ENCODE measurements around the gene CYP2A6.
"Not testable (repeated sequence)": the region's sequence is repeated elsewhere in the genome, so short reads cannot be mapped to it uniquely, and the experiment has no call there.

CYP2A6 gene

DNA sequence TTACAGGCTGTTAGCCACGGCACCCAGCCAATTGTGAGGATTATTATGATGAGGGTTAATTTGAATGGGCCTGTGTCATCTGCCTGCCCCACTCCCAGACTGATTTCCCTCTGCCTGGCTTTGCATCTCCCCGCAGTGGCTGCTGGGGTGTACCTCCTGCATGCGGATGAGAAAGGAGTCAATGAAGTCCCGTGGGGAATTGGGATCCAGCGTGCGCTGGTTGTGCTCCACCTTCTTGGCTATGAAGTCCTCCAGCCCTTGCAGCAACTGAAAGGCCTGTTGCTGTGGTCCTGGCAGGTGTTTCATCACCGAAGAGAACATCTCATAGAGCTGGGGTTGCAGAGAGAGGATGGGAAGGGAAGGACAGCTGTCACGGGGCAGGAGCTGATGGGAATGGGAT is 3.5 kb downstream of the CYP2A6 start:
- H3K4me3 ChIP-seq (ENCODE audit: low read depth in 1 of 2, low read length in 2 of 2); H3K36me3 ChIP-seq (ENCODE audit: control insufficient read depth in 1 of 2, insufficient read depth in 2 of 2, low read length in 2 of 2); H3K27ac ChIP-seq (ENCODE audit: low read depth, low read length); H3K9me3 ChIP-seq (ENCODE audit: control insufficient read depth in 1 of 2, low read length in 2 of 2); H3K4me1 ChIP-seq (ENCODE audit: control insufficient read depth in 1 of 2, insufficient read depth in 2 of 2, low read length in 2 of 2); H3K27me3 ChIP-seq (ENCODE audit: control insufficient read depth in 1 of 2, insufficient read depth in 2 of 2, low read length in 2 of 2); H3K9ac ChIP-seq (ENCODE audit: low read depth in 1 of 2, low read length in 2 of 2): not testable (repeated sequence)

DNA sequence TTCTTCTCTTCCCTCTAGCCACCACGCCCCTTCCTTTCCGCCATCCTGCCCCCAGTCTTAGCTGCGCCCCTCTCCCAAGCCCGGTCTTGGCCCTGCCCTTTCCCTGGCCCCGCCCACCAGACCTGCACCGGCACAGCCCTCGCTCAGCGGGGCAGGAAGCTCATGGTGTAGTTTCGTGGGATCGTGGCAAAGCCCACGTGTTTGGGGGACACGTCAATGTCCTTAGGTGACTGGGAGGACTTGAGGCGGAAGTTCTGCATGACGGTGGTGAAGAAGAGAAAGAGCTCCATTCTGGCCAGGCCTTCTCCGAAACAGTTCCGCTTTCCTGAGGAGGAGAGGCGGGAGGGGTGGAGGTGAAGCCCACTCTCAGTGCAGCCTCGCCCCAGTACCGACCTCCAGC is 6.6 kb downstream of the CYP2A6 start:
- H3K4me3 ChIP-seq (ENCODE audit: low read depth in 1 of 2, low read length in 2 of 2) = peak overlapping the region in 1 of 2 donors; percentile 59

DNA sequence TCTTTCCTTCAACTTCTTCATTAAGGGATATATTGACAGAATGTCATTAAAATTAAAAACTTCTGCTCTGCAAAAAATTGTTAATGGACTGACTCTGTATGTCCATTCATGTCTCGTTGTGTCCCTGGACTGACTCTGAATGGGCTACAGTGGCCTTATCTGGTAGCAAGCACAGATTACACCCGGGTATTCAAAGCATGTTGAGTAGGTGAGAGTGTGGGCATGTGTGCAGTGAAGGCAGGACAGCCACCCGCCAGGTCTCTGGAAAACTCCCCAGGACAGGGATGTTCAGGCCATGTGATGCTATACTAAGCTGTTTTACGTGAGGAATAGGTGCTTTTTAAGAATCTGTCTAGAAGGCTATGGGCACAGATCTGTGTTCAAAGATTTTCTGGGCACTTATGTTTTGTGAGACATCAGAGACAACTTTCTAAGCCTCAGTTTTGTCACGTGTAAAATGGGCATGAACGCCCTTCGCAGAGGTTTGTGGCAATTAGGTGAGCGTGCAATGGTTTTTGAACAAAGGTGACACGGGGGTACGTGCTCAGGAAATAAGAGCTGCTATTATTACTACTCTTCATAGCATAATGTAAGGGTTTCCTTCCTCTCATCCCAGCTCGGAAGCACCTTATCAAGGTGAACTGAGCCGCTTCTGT is 7.1 kb downstream of the CYP2A6 start:
- H3K9ac ChIP-seq (ENCODE audit: low read depth in 1 of 2, low read length in 2 of 2); H3K9me3 ChIP-seq (ENCODE audit: control insufficient read depth in 1 of 2, low read length in 2 of 2); H3K4me1 ChIP-seq (ENCODE audit: control insufficient read depth in 1 of 2, insufficient read depth in 2 of 2, low read length in 2 of 2); H3K36me3 ChIP-seq (ENCODE audit: control insufficient read depth in 1 of 2, insufficient read depth in 2 of 2, low read length in 2 of 2); H3K27ac ChIP-seq (ENCODE audit: low read depth, low read length); H3K27me3 ChIP-seq (ENCODE audit: control insufficient read depth in 1 of 2, insufficient read depth in 2 of 2, low read length in 2 of 2): not testable (repeated sequence)
- H3K4me3 ChIP-seq (ENCODE audit: low read depth in 1 of 2, low read length in 2 of 2) = peak overlapping the region in 1 of 2 donors; percentile 59

More for the DNA sequence above, 6.6 kb downstream of the CYP2A6 start:
- not testable (repeated sequence) for H3K9me3 ChIP-seq (ENCODE audit: control insufficient read depth in 1 of 2, low read length in 2 of 2); H3K4me1 ChIP-seq (ENCODE audit: control insufficient read depth in 1 of 2, insufficient read depth in 2 of 2, low read length in 2 of 2); H3K27ac ChIP-seq (ENCODE audit: low read depth, low read length); H3K9ac ChIP-seq (ENCODE audit: low read depth in 1 of 2, low read length in 2 of 2); H3K27me3 ChIP-seq (ENCODE audit: control insufficient read depth in 1 of 2, insufficient read depth in 2 of 2, low read length in 2 of 2); H3K36me3 ChIP-seq (ENCODE audit: control insufficient read depth in 1 of 2, insufficient read depth in 2 of 2, low read length in 2 of 2)

DNA sequence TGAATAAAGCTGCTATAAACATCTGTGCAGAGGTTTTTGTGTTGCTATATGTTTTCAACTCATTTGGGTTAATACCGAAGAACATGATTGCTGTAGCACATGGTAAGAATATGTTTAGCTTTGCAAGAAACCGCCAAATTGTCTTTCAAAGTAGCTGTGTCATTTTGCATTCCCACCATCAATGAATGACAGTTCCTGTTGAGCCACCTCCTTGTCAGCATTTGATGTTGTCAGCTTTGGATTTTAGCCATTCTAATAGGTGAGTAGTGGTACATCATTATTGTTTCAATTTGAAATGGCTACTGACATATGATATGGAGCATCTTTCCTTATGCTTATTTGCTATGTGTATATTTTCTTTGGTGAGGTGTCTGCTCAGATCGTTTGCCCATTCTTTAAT is 8.2 kb downstream of the CYP2A6 start:
- not testable (repeated sequence) for H3K27me3 ChIP-seq (ENCODE audit: control insufficient read depth in 1 of 2, insufficient read depth in 2 of 2, low read length in 2 of 2); H3K4me1 ChIP-seq (ENCODE audit: control insufficient read depth in 1 of 2, insufficient read depth in 2 of 2, low read length in 2 of 2); H3K9ac ChIP-seq (ENCODE audit: low read depth in 1 of 2, low read length in 2 of 2); H3K4me3 ChIP-seq (ENCODE audit: low read depth in 1 of 2, low read length in 2 of 2); H3K36me3 ChIP-seq (ENCODE audit: control insufficient read depth in 1 of 2, insufficient read depth in 2 of 2, low read length in 2 of 2); H3K9me3 ChIP-seq (ENCODE audit: control insufficient read depth in 1 of 2, low read length in 2 of 2); H3K27ac ChIP-seq (ENCODE audit: low read depth, low read length)

DNA sequence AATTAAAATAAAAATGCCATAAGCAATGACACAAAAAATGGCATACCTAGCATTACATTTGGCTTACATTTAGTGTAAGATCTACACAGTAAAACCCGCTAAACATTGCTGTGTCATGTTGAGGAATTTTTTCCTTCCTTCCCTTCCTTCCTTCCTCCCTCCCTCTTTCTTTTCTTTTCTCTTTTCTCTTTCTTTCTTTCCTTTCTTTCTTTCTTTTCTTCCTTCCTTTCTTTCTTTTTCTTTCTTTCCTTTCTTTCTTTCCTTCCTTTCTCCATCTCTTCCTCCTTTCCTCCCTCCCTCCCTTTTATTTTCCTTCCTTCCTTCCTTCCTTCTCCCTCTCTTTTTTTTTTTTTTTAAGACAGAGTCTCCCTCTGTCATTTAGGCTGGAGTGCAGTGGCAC is 11.8 kb downstream of the CYP2A6 start:
- not testable (repeated sequence) for H3K9ac ChIP-seq (ENCODE audit: low read depth in 1 of 2, low read length in 2 of 2); H3K4me3 ChIP-seq (ENCODE audit: low read depth in 1 of 2, low read length in 2 of 2); H3K36me3 ChIP-seq (ENCODE audit: control insufficient read depth in 1 of 2, insufficient read depth in 2 of 2, low read length in 2 of 2); H3K27me3 ChIP-seq (ENCODE audit: control insufficient read depth in 1 of 2, insufficient read depth in 2 of 2, low read length in 2 of 2); H3K27ac ChIP-seq (ENCODE audit: low read depth, low read length); H3K4me1 ChIP-seq (ENCODE audit: control insufficient read depth in 1 of 2, insufficient read depth in 2 of 2, low read length in 2 of 2); H3K9me3 ChIP-seq (ENCODE audit: control insufficient read depth in 1 of 2, low read length in 2 of 2)

DNA sequence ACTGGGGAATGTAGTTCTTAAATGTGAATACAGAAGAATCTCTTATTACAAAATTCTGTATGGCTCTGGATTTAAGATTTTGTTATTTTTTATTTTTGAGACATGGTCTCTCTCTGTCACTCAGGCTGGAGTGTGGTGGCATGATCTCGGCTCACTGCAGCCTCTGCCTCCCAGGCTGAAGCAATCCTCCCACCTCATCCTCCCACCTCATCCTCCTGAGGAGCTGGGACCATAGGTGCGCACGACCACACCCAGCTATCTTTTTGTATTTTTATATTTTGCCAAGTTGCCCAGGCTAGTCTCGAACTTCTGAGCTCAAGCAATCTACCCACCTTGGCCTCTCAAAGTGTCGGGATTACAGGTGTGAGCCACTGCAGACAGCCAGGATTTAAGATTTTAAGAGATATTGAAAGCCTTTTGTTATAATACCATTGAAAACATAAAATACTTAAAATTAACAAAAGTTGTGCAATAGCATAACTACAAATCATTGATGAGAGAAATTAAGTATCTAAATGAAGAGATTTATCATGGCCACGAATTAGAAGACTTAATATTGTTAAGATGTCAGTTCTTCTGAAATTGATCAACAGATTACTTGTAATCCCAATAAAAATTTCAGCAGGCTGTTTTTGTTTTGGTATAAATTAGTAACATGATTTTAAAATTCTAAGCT is 13.4 kb downstream of the CYP2A6 start:
- Histone ChIP-seq H3K4me3 (ENCODE audit: low read depth in 1 of 2, low read length in 2 of 2) (no peak overlapping the region), H3K36me3 (ENCODE audit: control insufficient read depth in 1 of 2, insufficient read depth in 2 of 2, low read length in 2 of 2) (no peaks in the 10 kb centered on the region), H3K4me1 (ENCODE audit: control insufficient read depth in 1 of 2, insufficient read depth in 2 of 2, low read length in 2 of 2) (no peaks in the 10 kb centered on the region), H3K27ac (ENCODE audit: low read depth, low read length) (no peak overlapping the region), H3K9me3 (ENCODE audit: control insufficient read depth in 1 of 2, low read length in 2 of 2) (no peaks in the 10 kb centered on the region), H3K9ac (ENCODE audit: low read depth in 1 of 2, low read length in 2 of 2) (no peak overlapping the region), H3K27me3 (ENCODE audit: control insufficient read depth in 1 of 2, insufficient read depth in 2 of 2, low read length in 2 of 2) (no peaks in the 10 kb centered on the region)

DNA sequence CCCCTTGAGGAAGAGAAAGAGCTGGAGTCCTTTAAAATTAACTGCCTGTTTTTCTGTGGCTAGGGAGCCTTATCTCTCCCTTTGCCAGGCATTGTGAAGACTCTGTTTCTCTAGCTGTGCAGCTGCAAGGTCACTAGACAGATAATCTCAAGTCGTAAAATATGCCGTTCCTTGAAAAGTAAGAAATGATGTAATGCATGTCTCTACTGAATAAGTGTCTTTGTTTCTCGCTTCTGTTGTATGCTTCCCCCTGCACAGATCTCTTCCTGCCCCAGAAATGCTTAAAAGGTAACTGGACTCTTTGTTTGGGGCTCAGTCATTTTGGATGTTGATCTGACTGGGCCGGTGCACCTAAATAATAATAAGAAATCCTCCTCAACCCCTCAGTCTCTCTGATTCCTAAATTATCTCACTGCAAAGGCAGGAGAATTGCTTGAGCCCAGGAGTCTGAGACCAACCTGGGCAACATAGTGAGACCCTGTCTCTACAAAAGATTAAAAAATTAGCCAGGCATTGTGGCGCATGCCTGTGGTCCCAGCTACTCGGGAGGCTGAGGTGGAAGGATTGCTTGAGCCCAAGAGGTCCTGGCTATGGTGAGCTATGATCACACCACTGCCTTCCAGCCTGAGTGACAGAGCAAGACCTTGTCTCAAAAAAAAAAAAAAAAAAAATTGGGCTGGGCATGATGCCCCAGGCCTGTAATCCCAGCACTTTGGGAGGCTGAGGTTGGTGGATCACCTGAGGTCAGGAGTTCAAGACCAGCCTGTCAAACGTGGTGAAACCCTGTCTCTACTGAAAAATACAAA is 16.3 kb downstream of the CYP2A6 start:
- H3K36me3 ChIP-seq (ENCODE audit: control insufficient read depth in 1 of 2, insufficient read depth in 2 of 2, low read length in 2 of 2); H3K9ac ChIP-seq (ENCODE audit: low read depth in 1 of 2, low read length in 2 of 2); H3K9me3 ChIP-seq (ENCODE audit: control insufficient read depth in 1 of 2, low read length in 2 of 2); H3K27me3 ChIP-seq (ENCODE audit: control insufficient read depth in 1 of 2, insufficient read depth in 2 of 2, low read length in 2 of 2); H3K4me1 ChIP-seq (ENCODE audit: control insufficient read depth in 1 of 2, insufficient read depth in 2 of 2, low read length in 2 of 2); H3K4me3 ChIP-seq (ENCODE audit: low read depth in 1 of 2, low read length in 2 of 2); H3K27ac ChIP-seq (ENCODE audit: low read depth, low read length): not testable (repeated sequence)

DNA sequence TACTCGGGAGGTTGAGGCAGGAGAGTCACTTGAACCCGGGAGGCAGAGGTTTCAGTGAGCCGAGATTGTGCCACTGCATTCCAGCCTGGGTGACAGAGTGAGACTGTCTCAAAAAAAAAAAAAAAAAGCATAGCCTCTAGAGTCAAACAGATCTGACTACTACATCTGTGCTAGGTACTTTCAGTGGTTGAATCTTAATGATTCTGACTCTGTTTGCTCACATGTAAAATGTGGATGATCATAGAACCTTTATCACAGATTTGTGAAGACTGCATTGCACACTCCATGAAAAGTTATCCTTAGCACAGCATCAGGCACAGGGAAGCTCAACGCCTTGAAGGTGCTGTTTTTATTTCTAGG is 17.8 kb downstream of the CYP2A6 start:
- H3K4me3 ChIP-seq (ENCODE audit: low read depth in 1 of 2, low read length in 2 of 2); H3K27me3 ChIP-seq (ENCODE audit: control insufficient read depth in 1 of 2, insufficient read depth in 2 of 2, low read length in 2 of 2); H3K27ac ChIP-seq (ENCODE audit: low read depth, low read length); H3K36me3 ChIP-seq (ENCODE audit: control insufficient read depth in 1 of 2, insufficient read depth in 2 of 2, low read length in 2 of 2); H3K9ac ChIP-seq (ENCODE audit: low read depth in 1 of 2, low read length in 2 of 2); H3K9me3 ChIP-seq (ENCODE audit: control insufficient read depth in 1 of 2, low read length in 2 of 2); H3K4me1 ChIP-seq (ENCODE audit: control insufficient read depth in 1 of 2, insufficient read depth in 2 of 2, low read length in 2 of 2): not testable (repeated sequence)

DNA sequence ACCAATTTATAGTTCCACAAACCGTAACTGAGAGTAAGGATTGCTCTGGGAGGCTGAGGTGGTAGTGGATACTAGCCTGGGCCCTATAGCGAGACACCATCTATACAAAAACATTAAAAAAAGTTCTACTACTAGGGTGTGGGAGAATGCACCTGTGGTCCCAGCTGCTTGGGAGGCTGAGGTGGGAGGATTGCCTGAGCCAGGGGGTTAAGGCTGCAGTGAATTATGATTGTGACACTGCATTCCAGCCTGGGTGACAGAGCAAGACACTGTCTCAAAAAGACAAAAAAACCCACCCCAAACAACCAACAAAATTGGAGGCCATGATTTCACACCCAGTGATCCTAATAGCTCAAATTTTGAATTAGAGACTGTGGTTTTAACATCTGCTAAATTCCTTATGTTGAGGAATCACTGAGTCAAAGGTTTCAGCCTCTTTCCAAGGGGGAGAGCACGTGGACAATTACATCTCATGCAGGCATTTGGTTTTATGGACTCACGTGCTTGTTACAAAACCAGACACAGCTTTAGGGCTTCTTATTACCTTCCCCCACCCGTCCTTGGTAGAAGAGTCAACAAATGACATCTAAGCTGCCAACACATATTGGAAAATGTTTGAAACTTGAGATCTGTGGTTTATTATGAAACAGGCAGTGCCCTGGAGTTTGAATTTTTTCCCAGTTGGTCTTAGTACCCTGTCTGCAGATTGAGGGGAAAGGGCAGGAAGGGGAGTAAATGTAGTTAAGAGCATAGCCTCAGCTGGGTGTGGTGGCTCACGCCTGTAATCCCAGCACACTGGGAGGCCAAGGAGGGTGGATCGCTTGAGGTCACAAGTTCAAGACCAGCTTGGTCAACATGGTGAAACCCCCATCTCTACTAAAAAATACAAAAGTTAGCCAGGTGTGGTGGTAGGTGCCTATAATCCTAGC is 18.5 kb downstream of the CYP2A6 start:
- no peaks in the 10 kb centered on the region for H3K27me3 ChIP-seq (ENCODE audit: control insufficient read depth in 1 of 2, insufficient read depth in 2 of 2, low read length in 2 of 2)
- peaks cover 0 to 5% of the 10 kb centered on the region in 2 donors for H3K36me3 ChIP-seq (ENCODE audit: control insufficient read depth in 1 of 2, insufficient read depth in 2 of 2, low read length in 2 of 2)
- no peaks in the 10 kb centered on the region for H3K9me3 ChIP-seq (ENCODE audit: control insufficient read depth in 1 of 2, low read length in 2 of 2)
- no peak overlapping the region for H3K27ac ChIP-seq (ENCODE audit: low read depth, low read length)
- H3K4me1 ChIP-seq (ENCODE audit: control insufficient read depth in 1 of 2, insufficient read depth in 2 of 2, low read length in 2 of 2) = no peaks in the 10 kb centered on the region
- no peak overlapping the region for H3K4me3 ChIP-seq (ENCODE audit: low read depth in 1 of 2, low read length in 2 of 2)
- H3K9ac ChIP-seq (ENCODE audit: low read depth in 1 of 2, low read length in 2 of 2) = no peak overlapping the region

DNA sequence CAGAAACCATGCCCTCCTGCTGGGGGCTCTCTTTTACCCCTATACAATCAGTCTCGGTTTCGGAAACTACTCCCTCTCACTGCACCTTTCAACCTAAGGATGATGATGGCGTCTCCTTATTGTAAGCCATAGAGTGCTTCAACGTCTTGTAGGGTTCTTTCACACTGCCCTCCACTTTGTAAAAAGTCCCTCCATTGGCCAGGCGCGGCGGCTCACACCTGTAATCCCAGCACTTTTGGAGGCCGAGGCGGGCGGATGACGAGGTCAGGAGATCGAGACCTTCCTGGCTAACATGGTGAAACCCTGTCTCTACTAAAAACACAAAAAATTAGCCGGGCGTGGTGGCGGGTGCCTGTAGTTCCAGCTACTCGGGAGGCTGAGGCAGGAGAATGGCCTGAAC is 19.5 kb downstream of the CYP2A6 start:
- not testable (repeated sequence) for H3K27me3 ChIP-seq (ENCODE audit: control insufficient read depth in 1 of 2, insufficient read depth in 2 of 2, low read length in 2 of 2); H3K4me1 ChIP-seq (ENCODE audit: control insufficient read depth in 1 of 2, insufficient read depth in 2 of 2, low read length in 2 of 2); H3K27ac ChIP-seq (ENCODE audit: low read depth, low read length); H3K9me3 ChIP-seq (ENCODE audit: control insufficient read depth in 1 of 2, low read length in 2 of 2); H3K9ac ChIP-seq (ENCODE audit: low read depth in 1 of 2, low read length in 2 of 2); H3K4me3 ChIP-seq (ENCODE audit: low read depth in 1 of 2, low read length in 2 of 2); H3K36me3 ChIP-seq (ENCODE audit: control insufficient read depth in 1 of 2, insufficient read depth in 2 of 2, low read length in 2 of 2)
